SK-N-SH (cell line): ENCODE measurements around the gene SPOCK1.
"Not testable (repeated sequence)": the region's sequence is repeated elsewhere in the genome, so short reads cannot be mapped to it uniquely, and the experiment has no call there.

Experiments
- CTCF ChIP-seq: fragments of 200-600 bp; sonication (generic); IDR thresholded peaks from 2 replicates; pipeline ENCODE4 v1.6.1; 2017; ENCODE audit warnings: antibody characterized with exemption, mild to moderate bottlenecking, moderate library complexity
- MEF2A ChIP-seq: IDR thresholded peaks from 2 replicates; pipeline ENCODE4 v1.4.0; 2012; ENCODE audit warnings: low read depth, borderline replicate concordance
- MXI1 ChIP-seq: IDR thresholded peaks from 2 replicates; pipeline ENCODE4 v1.6.1; 2012; ENCODE audit warnings: mild to moderate bottlenecking, low read depth, low read length, improper control_type of control experiment
- POLR2AphosphoS5 ChIP-seq: IDR thresholded peaks from 2 replicates; pipeline ENCODE4 v1.6.1; 2012; ENCODE audit warnings: low read depth, low read length
- TAF1 ChIP-seq: IDR thresholded peaks from 2 replicates; pipeline ENCODE4 v1.6.1; 2012; ENCODE audit warnings: low read depth, mild to moderate bottlenecking, low read length, moderate library complexity, borderline replicate concordance
- TEAD4 ChIP-seq: IDR thresholded peaks from 2 replicates; pipeline ENCODE4 v1.4.0; 2012; ENCODE audit warnings: mild to moderate bottlenecking, borderline replicate concordance; ENCODE audit not compliant: insufficient read depth
- TF ChIP-seq, protein P1 (sequence below): IDR thresholded peaks from 2 replicates; pipeline ENCODE4 v1.6.1; 2012; ENCODE audit warnings: mild to moderate bottlenecking, low read depth, low read length, moderate library complexity

GRCh38 chr5:136953346-136954069 lies 545.6 kb downstream of the SPOCK1 start:
- TF ChIP-seq, protein P1, sequence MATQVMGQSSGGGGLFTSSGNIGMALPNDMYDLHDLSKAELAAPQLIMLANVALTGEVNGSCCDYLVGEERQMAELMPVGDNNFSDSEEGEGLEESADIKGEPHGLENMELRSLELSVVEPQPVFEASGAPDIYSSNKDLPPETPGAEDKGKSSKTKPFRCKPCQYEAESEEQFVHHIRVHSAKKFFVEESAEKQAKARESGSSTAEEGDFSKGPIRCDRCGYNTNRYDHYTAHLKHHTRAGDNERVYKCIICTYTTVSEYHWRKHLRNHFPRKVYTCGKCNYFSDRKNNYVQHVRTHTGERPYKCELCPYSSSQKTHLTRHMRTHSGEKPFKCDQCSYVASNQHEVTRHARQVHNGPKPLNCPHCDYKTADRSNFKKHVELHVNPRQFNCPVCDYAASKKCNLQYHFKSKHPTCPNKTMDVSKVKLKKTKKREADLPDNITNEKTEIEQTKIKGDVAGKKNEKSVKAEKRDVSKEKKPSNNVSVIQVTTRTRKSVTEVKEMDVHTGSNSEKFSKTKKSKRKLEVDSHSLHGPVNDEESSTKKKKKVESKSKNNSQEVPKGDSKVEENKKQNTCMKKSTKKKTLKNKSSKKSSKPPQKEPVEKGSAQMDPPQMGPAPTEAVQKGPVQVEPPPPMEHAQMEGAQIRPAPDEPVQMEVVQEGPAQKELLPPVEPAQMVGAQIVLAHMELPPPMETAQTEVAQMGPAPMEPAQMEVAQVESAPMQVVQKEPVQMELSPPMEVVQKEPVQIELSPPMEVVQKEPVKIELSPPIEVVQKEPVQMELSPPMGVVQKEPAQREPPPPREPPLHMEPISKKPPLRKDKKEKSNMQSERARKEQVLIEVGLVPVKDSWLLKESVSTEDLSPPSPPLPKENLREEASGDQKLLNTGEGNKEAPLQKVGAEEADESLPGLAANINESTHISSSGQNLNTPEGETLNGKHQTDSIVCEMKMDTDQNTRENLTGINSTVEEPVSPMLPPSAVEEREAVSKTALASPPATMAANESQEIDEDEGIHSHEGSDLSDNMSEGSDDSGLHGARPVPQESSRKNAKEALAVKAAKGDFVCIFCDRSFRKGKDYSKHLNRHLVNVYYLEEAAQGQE = not testable (repeated sequence)
- TF ChIP-seq CTCF, POLR2AphosphoS5, MEF2A, MXI1, TEAD4, TAF1: not testable (repeated sequence)
